ENCODE data around the gene SMOC1.

- TF ChIP-seq CTCF (IDR thresholded peaks at IDR 0.05) (no peak), POLR2A (IDR thresholded peaks at IDR 0.05) (no peak)
Observed at GRCh38 chr14:69948351-69948750, 69.1 kb downstream of the SMOC1 start.
